HEK293T (cell line): ENCODE measurements around the gene TSSK3.
A peak's percentile ranks its signal among the peaks of the same experiment; 100 is the strongest.
"Not testable (repeated sequence)": the region's sequence is repeated elsewhere in the genome, so short reads cannot be mapped to it uniquely, and the experiment has no call there.

Source experiments
- CTCF ChIA-PET: fragments of 350-600 bp; formaldehyde crosslinking; extraction: SDS; loops from one replicate; lab custom pipeline; 2021; ENCODE audit warnings: antibody characterized with exemption, inconsistent platforms; lab: Yijun Ruan, JAX
- POLR2A ChIA-PET: fragments of 350-600 bp; formaldehyde crosslinking; extraction: SDS; loops from one replicate; lab custom pipeline; 2020; ENCODE audit warnings: antibody characterized with exemption, inconsistent platforms; lab: Yijun Ruan, JAX
- DNase-seq: peaks from one replicate; pipeline ENCODE4 v3.0.0; 2012; ENCODE audit warnings: mixed read lengths; ENCODE audit errors: extremely low spot score
- ARNT ChIP-seq: fragments of 450-650 bp; IDR thresholded peaks from 2 replicates; pipeline ENCODE4 v1.6.1; 2017; ENCODE audit warnings: mild to moderate bottlenecking
- BHLHE40 ChIP-seq: fragments of 450-650 bp; IDR thresholded peaks from 2 replicates; pipeline ENCODE4 v1.6.1; 2016; ENCODE audit warnings: mild to moderate bottlenecking, moderate library complexity, borderline replicate concordance
- CTBP1 ChIP-seq: fragments of 450-650 bp; IDR thresholded peaks from 2 replicates; pipeline ENCODE4 v1.6.1; 2016; ENCODE audit warnings: borderline replicate concordance
- ELF4 ChIP-seq: fragments of 450-650 bp; IDR thresholded peaks from 2 replicates; pipeline ENCODE4 v1.6.1; 2017; ENCODE audit warnings: antibody characterized with exemption
- FOXA1 ChIP-seq: fragments of 450-650 bp; IDR thresholded peaks from 2 replicates; pipeline ENCODE4 v1.6.1; 2016; ENCODE audit warnings: mild to moderate bottlenecking
- FOXK2 ChIP-seq: fragments of 450-650 bp; IDR thresholded peaks from 2 replicates; pipeline ENCODE4 v1.6.1; 2016; ENCODE audit warnings: mild to moderate bottlenecking
- FOXM1 ChIP-seq: fragments of 450-650 bp; IDR thresholded peaks from 2 replicates; pipeline ENCODE4 v1.6.1; 2017; ENCODE audit warnings: mild to moderate bottlenecking, borderline replicate concordance
- HDGF ChIP-seq: fragments of 450-650 bp; IDR thresholded peaks from 2 replicates; pipeline ENCODE4 v1.6.1; 2017; ENCODE audit warnings: antibody characterized with exemption, borderline replicate concordance
- L3MBTL2 ChIP-seq: fragments of 450-650 bp; conservative IDR thresholded peaks from 2 replicates; pipeline ENCODE4 v1.6.1; 2016; ENCODE audit warnings: mild to moderate bottlenecking
- LEF1 ChIP-seq: fragments of 450-650 bp; IDR thresholded peaks from 2 replicates; pipeline ENCODE4 v1.6.1; 2017; ENCODE audit warnings: mild to moderate bottlenecking, borderline replicate concordance
- NFRKB ChIP-seq: fragments of 450-650 bp; IDR thresholded peaks from 2 replicates; pipeline ENCODE4 v1.6.1; 2016; ENCODE audit warnings: mild to moderate bottlenecking, moderate library complexity
- PKNOX1 ChIP-seq: fragments of 450-650 bp; IDR thresholded peaks from 2 replicates; pipeline ENCODE4 v1.6.1; 2016
- SP1 ChIP-seq: fragments of 450-650 bp; IDR thresholded peaks from 2 replicates; pipeline ENCODE4 v1.6.1; 2017
- SUZ12 ChIP-seq: fragments of 450-650 bp; IDR thresholded peaks from 2 replicates; pipeline ENCODE4 v1.6.1; 2016; ENCODE audit warnings: mild to moderate bottlenecking
- TARDBP ChIP-seq: fragments of 450-650 bp; IDR thresholded peaks from 2 replicates; pipeline ENCODE4 v1.6.1; 2016
- ZNF384 ChIP-seq: fragments of 450-650 bp; IDR thresholded peaks from 2 replicates; pipeline ENCODE4 v1.6.1; 2016

TSSK3 gene

GRCh38 chr1:32393136-32393535, 30.8 kb downstream of the TSSK3 start:
- CTCF ChIA-PET: interaction anchor here (0.5 kb wide), 1 partner anchor 20 kb away, joined by 3 read pairs; no protein-coding TSS in a partner anchor
- DNase-seq: no peak
- POLR2A ChIA-PET: interaction anchor here (0.6 kb wide), 1 partner anchor 637 kb away, joined by 4 read pairs; no protein-coding TSS in a partner anchor
- TF ChIP-seq FOXM1: no peak
- no peak for TF ChIP-seq PKNOX1
- no peak for TF ChIP-seq TARDBP
- TF ChIP-seq CTBP1: no peak
- no peak for TF ChIP-seq FOXK2
- TF ChIP-seq NFRKB: no peak
- no peak for TF ChIP-seq FOXA1
- no peak for TF ChIP-seq L3MBTL2
- no peak for TF ChIP-seq LEF1
- no peak for TF ChIP-seq ARNT
- TF ChIP-seq BHLHE40: no peak
- TF ChIP-seq SUZ12: no peak
- TF ChIP-seq ELF4: no peak

- CTCF ChIA-PET: interaction anchor here (0.6 to 0.9 kb wide), 2 partner anchors 193 to 244 kb away, joined by 3 read pairs; no protein-coding TSS in a partner anchor
- TF ChIP-seq HDGF: 0 out of 2 replicates have a peak, but pooled peaks have one; percentile 18
- no peak for TF ChIP-seq PKNOX1
- DNase-seq: peak; percentile 75
- POLR2A ChIA-PET: interaction anchor here (0.6 to 2.2 kb wide), 11 partner anchors 15 to 637 kb away, joined by 3 to 12 read pairs (median 4); partner anchors contain the start of genes HDAC1, MARCKSL1 and TMEM39B
Measured at GRCh38 chr1:32393832-32394140, 31.4 kb downstream of the TSSK3 start.

GRCh38 chr1:32394141-32394889, 32.0 kb downstream of the TSSK3 start, which contains the start of gene BSDC1:
Gene BSDC1 (minus strand): TSS chr1:32394441. CDS start chr1:32394414, 27 bp downstream.
- TF ChIP-seq ELF4 (0 out of 2 replicates have a peak, but pooled peaks have one; percentile 8), PKNOX1 (peak; percentile 96), HDGF (peak; percentile 93), FOXA1 (no peak), CTBP1 (no peak)
- ChIA-PET CTCF (interaction anchor here (0.6 to 0.9 kb wide), 3 partner anchors 72 to 245 kb away, joined by 3 to 4 read pairs (median 3); no protein-coding TSS in a partner anchor), POLR2A (interaction anchor here (0.6 to 2.2 kb wide), 30 partner anchors 9 to 378 kb away, joined by 3 to 12 read pairs (median 4); partner anchors contain the start of genes CCDC28B, HDAC1, MARCKSL1 and RBBP4)
- DNase-seq: peak; percentile 100

GRCh38 chr1:32394890-32395432, 32.6 kb downstream of the TSSK3 start:
- DNase-seq: peak; percentile 52

GRCh38 chr1:32396524-32396923, 34.2 kb downstream of the TSSK3 start:
- CTCF ChIA-PET, DNase-seq, POLR2A ChIA-PET: not testable (repeated sequence)

More at GRCh38 chr1:32394890-32395432, 32.6 kb downstream of the TSSK3 start:
- no peak for TF ChIP-seq NFRKB
- no peak for TF ChIP-seq FOXM1
- no peak for TF ChIP-seq CTBP1
- TF ChIP-seq ZNF384: no peak
- no peak for TF ChIP-seq SUZ12
- TF ChIP-seq L3MBTL2: no peak
- no peak for TF ChIP-seq TARDBP
- no peak for TF ChIP-seq FOXA1
- no peak for TF ChIP-seq FOXK2
- TF ChIP-seq PKNOX1: no peak
- TF ChIP-seq ELF4: no peak
- no peak for TF ChIP-seq LEF1
- no peak for TF ChIP-seq ARNT
- no peak for TF ChIP-seq HDGF
- no peak for TF ChIP-seq SP1
- no peak for TF ChIP-seq BHLHE40
- ChIA-PET POLR2A (interaction anchor here (0.7 to 2.2 kb wide), 27 partner anchors 9 to 377 kb away, joined by 3 to 12 read pairs (median 4); partner anchors contain the start of genes CCDC28B, HDAC1, MARCKSL1 and RBBP4), CTCF (interaction anchor here (0.8 kb wide), 1 partner anchor 72 kb away, joined by 4 read pairs; no protein-coding TSS in a partner anchor)
